Naive thymus-derived CD8-positive, alpha-beta T cell (primary cell): ENCODE data around the gene UST. TPM values are rescaled to one million over a fixed set of nuclear protein-coding genes. Genes with fewer than 3 reads are reported as not detected.
A peak's percentile ranks its signal among the peaks of the same experiment; 100 is the strongest.

ENCODE experiments used
- ATAC-seq, 2 donors: fragments of 150-1000 bp; cut with Tn5 transposase in 1 of 2; sonication (Bioruptor Pico), chemical (Tn5 transposase) in 1 of 2; 1 replicate in 1 of 2; 2 replicates in 1 of 2; pipeline ENCODE4 v1.10.0; 2021; ENCODE audit warnings: mild to moderate bottlenecking in 2 of 2, moderate library complexity in 2 of 2
- POLR2A ChIA-PET: fragments of 350-600 bp; sonication (Branson Sonifier 250); formaldehyde crosslinking; loops from one replicate; lab custom pipeline; 2021; ENCODE audit warnings: antibody characterized with exemption; lab: Charles Lee
- DNase-seq, 10 donors: peaks; one replicate each; pipeline versions ENCODE4 v3.0.0 to v3.0.0-alpha.2; 2020 to 2022
- H3K27ac Mint-ChIP-seq, 10 donors: one replicate each; pipeline ENCODE4 v1.8.0; 2020 to 2022; ENCODE audit warnings: mild to moderate bottlenecking in 10 of 10, mixed read lengths in 10 of 10, moderate library complexity in 4 of 10, inconsistent platforms in 1 of 10
- H3K27me3 Mint-ChIP-seq, 5 donors: one replicate each; pipeline ENCODE4 v1.8.0; 2021 to 2022; ENCODE audit warnings: mixed read lengths in 5 of 5
- H3K36me3 Mint-ChIP-seq, 3 donors: one replicate each; pipeline ENCODE4 v1.8.0; 2020 to 2022; ENCODE audit warnings: mixed read lengths in 3 of 3, mild to moderate bottlenecking in 2 of 3, inconsistent platforms in 1 of 3
- H3K4me1 Mint-ChIP-seq, 4 donors: one replicate each; pipeline ENCODE4 v1.8.0; 2021 to 2022; ENCODE audit warnings: mixed read lengths in 4 of 4
- H3K4me3 Mint-ChIP-seq, 10 donors: one replicate each; pipeline ENCODE4 v1.8.0; 2020 to 2022; ENCODE audit warnings: mild to moderate bottlenecking in 10 of 10, mixed read lengths in 10 of 10, moderate library complexity in 6 of 10, inconsistent platforms in 1 of 10
- H3K9me3 Mint-ChIP-seq, 9 donors: one replicate each; pipeline ENCODE4 v1.8.0; 2020 to 2022; ENCODE audit warnings: mixed read lengths in 9 of 9, mild to moderate bottlenecking in 3 of 9, inconsistent platforms in 1 of 9, moderate library complexity in 1 of 9
- polyA plus RNA-seq, 3 donors: library from polyadenylated mRNA; unstranded; fragments of 300-500 nt; fragmentation: Illumina TruSeq; gene quantifications; one replicate each; pipeline ENCODE4 v1.2.3, GENCODE V29; 2021
- total RNA-seq, 8 experiments: library from RNA in 2 of 8; stranded (reverse) in 2 of 8; gene quantifications; one replicate each; pipeline ENCODE4 v1.2.3 and lab custom pipeline; 2021 to 2026

Gene UST
- total and polyA plus RNA-seq, 5 experiments from 2014 or later = 0.08 to 1.4 (median 0.47) TPM

DNA sequence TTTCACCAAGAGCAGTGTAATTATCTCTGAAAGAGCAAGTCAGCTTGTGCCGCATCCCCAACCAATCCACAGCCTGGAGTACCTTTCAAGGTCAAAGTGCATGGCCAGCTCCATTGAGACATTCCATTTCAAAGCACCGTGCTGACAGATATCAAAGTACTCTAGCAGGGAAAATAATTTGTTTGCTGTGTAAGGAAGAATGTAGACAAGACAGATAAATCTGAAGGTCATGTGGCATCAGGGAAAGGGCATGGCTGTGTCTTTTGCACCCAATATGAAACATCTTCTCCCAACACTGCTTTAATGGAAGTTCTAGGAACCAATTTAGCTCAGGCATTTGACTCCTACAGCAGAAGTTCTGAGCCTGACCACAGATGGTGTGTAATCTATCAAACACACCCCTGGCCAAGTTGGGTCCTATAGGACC is 328.0 kb downstream of the UST start:
- no peak for ATAC-seq
- Mint-ChIP-seq H3K36me3 (peaks cover 0 to 3% (median 0%) of the 10 kb centered on the region in 3 donors), H3K9me3 (no peaks in the 10 kb centered on the region), H3K27ac (peak overlapping the region in 1 of 10 donors; percentile 76), H3K27me3 (peaks cover 0 to 2% (median 0%) of the 10 kb centered on the region in 5 donors), H3K4me1 (peaks cover 7 to 14% (median 11%) of the 10 kb centered on the region in 4 donors), H3K4me3 (no peak overlapping the region)
- DNase-seq = no peak
- POLR2A ChIA-PET = interaction anchor here (1.0 kb wide), 1 partner anchor 9 kb away, joined by 5 read pairs; no protein-coding TSS in a partner anchor

DNA sequence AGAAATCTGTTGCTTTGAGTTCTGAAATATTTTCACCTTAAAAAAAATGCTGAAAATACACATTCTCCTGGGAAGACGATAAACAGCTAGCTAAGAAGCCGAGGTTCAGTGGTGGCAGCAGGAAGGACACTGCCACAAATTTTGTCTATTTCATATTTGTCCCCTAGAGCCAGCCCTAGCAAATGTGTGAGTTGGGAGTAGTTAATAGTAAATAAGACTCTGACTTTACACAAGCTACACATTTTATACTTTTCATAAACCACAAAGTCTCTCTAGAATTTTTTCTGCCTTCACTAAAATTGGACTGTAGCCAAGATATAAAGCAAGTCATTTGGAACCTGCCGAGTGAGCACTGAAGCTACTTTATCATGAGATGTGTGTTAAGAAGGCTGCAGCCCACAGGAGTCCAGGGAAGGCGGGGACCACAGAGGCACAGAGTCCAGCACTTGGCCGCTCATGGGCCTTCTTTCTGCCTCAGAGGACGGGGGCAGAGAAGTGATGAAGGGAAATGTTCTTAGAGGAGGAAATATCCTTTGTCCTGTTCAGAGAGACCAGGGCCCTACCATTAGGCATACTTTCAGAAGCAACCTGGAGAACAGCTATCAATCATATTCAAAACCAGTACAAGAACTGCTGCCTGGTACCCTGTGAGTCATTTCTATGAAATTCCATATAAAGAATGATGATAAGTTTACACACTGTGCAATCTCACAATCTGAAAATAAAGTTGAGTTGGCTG is 329.0 kb downstream of the UST start:
- Mint-ChIP-seq H3K27ac (peak overlapping the region in 5 of 10 donors; percentile 15 to 76 (median 33)), H3K9me3 (no peaks in the 10 kb centered on the region), H3K4me1 (peaks cover 7 to 14% (median 11%) of the 10 kb centered on the region in 4 donors), H3K4me3 (no peak overlapping the region), H3K36me3 (peaks cover 0 to 3% (median 0%) of the 10 kb centered on the region in 3 donors), H3K27me3 (peaks cover 0 to 2% (median 0%) of the 10 kb centered on the region in 5 donors)
- ATAC-seq (no peak), DNase-seq (peak in 2 of 10 donors; percentile 21 to 29)
- POLR2A ChIA-PET = interaction anchor here (1.0 kb wide), 1 partner anchor 10 kb away, joined by 5 read pairs; no protein-coding TSS in a partner anchor

DNA sequence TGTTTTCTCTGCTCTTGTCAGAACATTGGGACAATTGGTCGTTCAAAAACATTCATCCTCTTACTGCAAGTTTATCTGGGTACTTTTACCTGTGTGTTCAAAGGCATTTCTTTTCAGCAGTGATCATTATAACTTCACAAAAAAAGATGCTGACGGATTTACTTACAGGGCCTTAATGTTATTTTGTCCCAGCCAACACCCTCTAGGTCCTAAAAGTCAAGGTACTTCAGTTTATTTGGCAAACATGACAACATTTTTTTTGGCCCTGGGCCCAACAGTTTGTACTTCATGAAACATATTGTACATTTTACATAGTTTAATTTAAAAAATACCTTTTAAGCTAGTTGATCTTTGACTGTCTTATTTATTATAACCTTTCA is 329.5 kb downstream of the UST start:
- DNase-seq = no peak
- H3K27me3 Mint-ChIP-seq = peaks cover 0 to 2% (median 0%) of the 10 kb centered on the region in 5 donors
- POLR2A ChIA-PET = interaction anchor here (0.5 kb wide), 1 partner anchor 263 kb away, joined by 3 read pairs; no protein-coding TSS in a partner anchor
- H3K9me3 Mint-ChIP-seq = no peaks in the 10 kb centered on the region
- peaks cover 7 to 14% (median 11%) of the 10 kb centered on the region in 4 donors for H3K4me1 Mint-ChIP-seq
- ATAC-seq = no peak
- peaks cover 0 to 3% (median 0%) of the 10 kb centered on the region in 3 donors for H3K36me3 Mint-ChIP-seq
- H3K27ac Mint-ChIP-seq = no peak overlapping the region
- H3K4me3 Mint-ChIP-seq = no peak overlapping the region

DNA sequence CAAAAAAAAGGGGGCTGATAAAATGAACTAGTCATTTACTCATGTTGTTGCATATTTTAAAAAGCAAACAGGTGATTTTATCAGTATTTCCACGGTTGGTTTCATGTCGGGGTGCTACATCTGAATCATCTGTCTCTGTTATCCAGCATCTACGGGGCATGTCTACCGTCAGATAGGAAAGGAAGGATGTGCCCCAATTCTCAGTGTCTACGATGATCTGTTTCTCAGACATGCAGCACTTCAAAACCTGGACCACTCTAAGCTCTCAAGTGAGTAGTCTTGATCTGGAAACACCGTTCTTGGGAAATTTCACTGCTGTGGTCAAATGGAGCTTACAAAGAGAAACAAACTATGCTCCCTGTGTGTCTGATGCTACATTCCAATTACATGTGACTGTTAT is 330.4 kb downstream of the UST start:
- ATAC-seq (no peak), DNase-seq (no peak)
- Mint-ChIP-seq H3K27me3 (no peaks in the 10 kb centered on the region), H3K4me3 (no peak overlapping the region), H3K27ac (no peak overlapping the region), H3K9me3 (no peaks in the 10 kb centered on the region), H3K4me1 (peaks cover 7 to 18% (median 12%) of the 10 kb centered on the region in 4 donors), H3K36me3 (peaks cover 0 to 3% (median 0%) of the 10 kb centered on the region in 3 donors)
- POLR2A ChIA-PET = no interaction called here

DNA sequence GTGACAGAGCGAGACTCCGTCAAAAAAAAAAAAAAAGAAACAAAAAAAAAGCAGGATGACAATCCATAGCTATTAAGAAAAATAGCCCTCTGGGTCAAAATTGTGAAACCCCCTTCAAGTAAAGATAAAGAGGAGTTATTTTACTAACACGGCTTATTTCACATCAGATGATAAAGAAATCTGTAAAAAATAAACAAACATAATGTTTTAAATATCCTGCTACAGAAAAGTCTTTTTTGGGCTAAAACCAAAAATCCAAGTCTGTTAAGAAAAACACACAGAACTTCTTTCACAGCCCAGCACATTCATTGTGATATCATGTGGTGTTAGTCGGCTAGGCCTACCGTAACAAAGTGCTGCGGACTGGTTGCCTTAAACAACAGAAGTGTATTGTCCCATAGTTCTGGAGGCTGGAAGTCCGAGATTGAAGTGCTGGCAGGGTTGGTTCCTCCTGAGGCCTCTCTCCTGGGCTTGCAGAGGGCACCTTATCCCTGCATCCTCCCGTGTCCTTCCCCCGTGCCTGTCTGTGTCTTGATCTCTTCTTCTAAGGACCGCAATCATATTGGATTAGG is 331.5 kb downstream of the UST start:
- H3K27me3 Mint-ChIP-seq = no peaks in the 10 kb centered on the region
- H3K36me3 Mint-ChIP-seq = peaks cover 0 to 3% (median 0%) of the 10 kb centered on the region in 3 donors
- H3K9me3 Mint-ChIP-seq = no peaks in the 10 kb centered on the region
- no peak overlapping the region for H3K4me3 Mint-ChIP-seq
- ATAC-seq (no peak), DNase-seq (no peak)
- POLR2A ChIA-PET = interaction anchor here (0.6 kb wide), 1 partner anchor 48 kb away, joined by 3 read pairs; no protein-coding TSS in a partner anchor
- H3K27ac Mint-ChIP-seq = peak overlapping the region in 2 of 10 donors; percentile 19 to 27
- peaks cover 11 to 28% (median 22%) of the 10 kb centered on the region in 4 donors for H3K4me1 Mint-ChIP-seq

DNA sequence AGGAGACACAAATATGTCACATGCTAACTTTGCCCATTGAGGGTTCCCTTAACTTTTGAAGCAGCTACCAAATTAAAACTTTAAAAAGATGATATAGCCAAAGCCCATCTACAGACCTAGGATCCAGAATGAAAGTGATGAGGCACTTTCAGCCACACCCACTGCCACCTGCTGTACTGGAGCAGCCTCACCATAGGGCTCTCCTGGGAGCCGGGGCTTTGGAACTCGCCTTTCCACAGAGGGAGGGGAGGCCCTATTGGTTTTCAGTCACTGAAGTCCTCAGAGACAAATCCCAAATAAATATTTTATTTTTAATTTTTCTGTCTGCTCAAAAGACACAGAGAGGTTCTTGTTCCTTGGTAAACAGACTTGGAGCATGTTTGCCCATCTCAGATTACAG is 332.6 kb downstream of the UST start:
- POLR2A ChIA-PET = interaction anchor here (0.6 kb wide), 1 partner anchor 439 kb away, joined by 3 read pairs; no protein-coding TSS in a partner anchor
- ATAC-seq (no peak), DNase-seq (no peak)
- Mint-ChIP-seq H3K4me3 (no peak overlapping the region), H3K27ac (peak overlapping the region in 1 of 10 donors; percentile 27), H3K36me3 (peaks cover 0 to 3% (median 0%) of the 10 kb centered on the region in 3 donors), H3K9me3 (no peaks in the 10 kb centered on the region), H3K4me1 (peaks cover 12 to 40% (median 32%) of the 10 kb centered on the region in 4 donors), H3K27me3 (no peaks in the 10 kb centered on the region)

DNA sequence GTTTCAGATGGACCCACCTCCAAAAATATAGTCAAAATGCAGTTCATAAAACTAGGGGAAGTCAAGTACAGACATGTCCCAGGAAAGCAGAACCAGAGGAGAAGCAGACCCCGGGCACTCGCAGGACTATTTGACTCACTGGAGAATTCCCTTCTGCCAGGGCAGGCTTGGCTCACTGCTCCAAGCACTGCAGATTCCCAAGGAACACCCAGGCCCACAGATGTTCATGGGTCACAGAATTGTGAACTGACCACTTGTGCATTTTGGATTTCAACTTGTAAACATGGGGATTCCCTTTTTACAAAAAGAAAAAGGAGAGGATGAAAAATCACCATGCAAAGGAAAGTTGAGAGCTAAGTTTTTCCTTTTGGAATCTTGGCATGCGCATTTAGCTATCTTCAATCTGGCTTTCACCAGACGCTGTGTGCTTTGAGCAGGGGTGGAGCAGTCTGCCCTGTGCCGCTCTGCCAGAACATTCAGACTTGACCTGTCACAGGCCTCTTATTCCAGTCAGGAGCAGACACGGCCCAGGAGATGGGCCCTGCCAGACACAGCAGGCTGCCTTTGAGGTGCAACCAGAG is 333.2 kb downstream of the UST start:
- POLR2A ChIA-PET = interaction anchor here (0.6 to 0.8 kb wide), 2 partner anchors 352 to 439 kb away, joined by 3 read pairs; no protein-coding TSS in a partner anchor
- H3K9me3 Mint-ChIP-seq = no peaks in the 10 kb centered on the region
- ATAC-seq = no peak

DNA sequence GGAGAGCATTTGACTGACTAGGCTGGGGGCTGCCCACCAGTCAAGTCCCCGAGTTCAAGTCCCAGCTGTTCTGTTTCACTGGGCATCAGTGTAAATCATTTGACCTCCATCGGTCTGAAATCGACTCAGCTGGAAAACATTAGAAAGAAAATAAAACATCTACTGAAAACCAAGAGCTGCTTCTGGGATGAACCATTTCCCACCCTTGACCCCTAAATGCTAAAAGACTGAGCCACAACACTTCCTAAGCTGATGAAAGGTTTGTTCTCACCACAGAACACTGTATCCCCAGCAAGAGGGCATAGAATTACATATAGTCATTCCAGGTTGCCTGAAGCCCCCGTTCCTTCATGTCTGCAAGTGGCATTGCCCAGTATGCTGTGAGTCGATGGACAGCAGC is 333.7 kb downstream of the UST start:
- DNase-seq (no peak), ATAC-seq (no peak)
- Mint-ChIP-seq H3K27ac (peak overlapping the region in 2 of 10 donors; percentile 48 to 52), H3K4me3 (no peak overlapping the region), H3K9me3 (no peaks in the 10 kb centered on the region), H3K27me3 (no peaks in the 10 kb centered on the region), H3K36me3 (no peaks in the 10 kb centered on the region), H3K4me1 (peaks cover 12 to 45% (median 32%) of the 10 kb centered on the region in 4 donors)
- POLR2A ChIA-PET = interaction anchor here (0.8 kb wide), 1 partner anchor 351 kb away, joined by 3 read pairs; no protein-coding TSS in a partner anchor

More for the DNA sequence above, 333.2 kb downstream of the UST start:
- peak overlapping the region in 2 of 10 donors; percentile 52 to 66 for H3K27ac Mint-ChIP-seq
- no peaks in the 10 kb centered on the region for H3K36me3 Mint-ChIP-seq
- H3K27me3 Mint-ChIP-seq = no peaks in the 10 kb centered on the region
- peaks cover 15 to 45% (median 35%) of the 10 kb centered on the region in 4 donors for H3K4me1 Mint-ChIP-seq
- no peak for DNase-seq
- H3K4me3 Mint-ChIP-seq = no peak overlapping the region

DNA sequence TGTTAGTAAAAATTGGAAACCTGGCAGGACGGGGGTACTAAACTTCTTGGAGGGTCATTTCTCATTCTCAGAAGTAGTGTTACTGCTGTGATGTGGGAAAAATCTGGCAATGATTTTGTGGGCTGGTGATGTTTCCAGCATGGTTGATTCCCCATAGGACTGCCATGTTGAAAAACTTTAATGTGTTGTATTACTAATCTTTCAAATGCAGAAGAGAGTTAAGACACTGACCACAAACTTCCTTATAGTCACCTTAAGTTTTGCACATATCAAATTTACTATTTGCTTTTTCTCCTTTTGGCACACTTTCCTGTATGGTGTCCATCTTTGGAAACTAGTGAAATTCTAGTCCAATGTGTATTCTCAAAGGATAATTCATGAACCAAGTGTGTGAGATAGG is 334.5 kb downstream of the UST start:
- POLR2A ChIA-PET = no interaction called here
- Mint-ChIP-seq H3K4me3 (no peak overlapping the region), H3K36me3 (no peaks in the 10 kb centered on the region), H3K4me1 (peaks cover 11 to 44% (median 25%) of the 10 kb centered on the region in 4 donors), H3K27ac (peak overlapping the region in 2 of 10 donors; percentile 43 to 63), H3K9me3 (no peaks in the 10 kb centered on the region), H3K27me3 (no peaks in the 10 kb centered on the region)
- DNase-seq = no peak
- no peak for ATAC-seq

DNA sequence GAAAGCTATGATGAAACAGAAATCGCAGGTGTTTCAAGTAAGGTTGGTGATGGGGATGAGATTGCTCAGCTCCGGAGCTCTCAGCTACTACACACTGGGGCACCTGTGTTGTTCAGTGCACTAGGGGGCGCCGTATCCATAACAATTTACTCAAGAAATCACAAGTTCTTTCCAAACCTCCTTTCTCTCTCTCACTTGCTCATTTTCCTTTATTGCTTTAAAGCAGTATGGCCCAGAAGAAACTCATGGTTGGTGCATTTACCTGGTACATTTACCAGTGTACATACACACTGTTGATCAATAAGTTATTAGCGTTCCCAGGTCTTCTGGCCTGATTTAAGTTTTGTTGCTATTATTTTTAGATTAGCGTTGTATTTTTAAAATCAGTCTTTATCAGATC is 335.5 kb downstream of the UST start:
- peak; percentile 68 to 93 (median 80) for DNase-seq
- peak; percentile 97 to 98 for ATAC-seq
- peak overlapping the region in 1 of 10 donors; percentile 56 for H3K4me3 Mint-ChIP-seq
- POLR2A ChIA-PET = interaction anchor here (1.5 kb wide), 1 partner anchor 350 kb away, joined by 6 read pairs; no protein-coding TSS in a partner anchor
- no peaks in the 10 kb centered on the region for H3K36me3 Mint-ChIP-seq
- no peaks in the 10 kb centered on the region for H3K9me3 Mint-ChIP-seq
- H3K27me3 Mint-ChIP-seq = no peaks in the 10 kb centered on the region
- peaks cover 11 to 43% (median 25%) of the 10 kb centered on the region in 4 donors for H3K4me1 Mint-ChIP-seq
- H3K27ac Mint-ChIP-seq = peak overlapping the region in 3 of 10 donors; percentile 4 to 90 (median 25)

DNA sequence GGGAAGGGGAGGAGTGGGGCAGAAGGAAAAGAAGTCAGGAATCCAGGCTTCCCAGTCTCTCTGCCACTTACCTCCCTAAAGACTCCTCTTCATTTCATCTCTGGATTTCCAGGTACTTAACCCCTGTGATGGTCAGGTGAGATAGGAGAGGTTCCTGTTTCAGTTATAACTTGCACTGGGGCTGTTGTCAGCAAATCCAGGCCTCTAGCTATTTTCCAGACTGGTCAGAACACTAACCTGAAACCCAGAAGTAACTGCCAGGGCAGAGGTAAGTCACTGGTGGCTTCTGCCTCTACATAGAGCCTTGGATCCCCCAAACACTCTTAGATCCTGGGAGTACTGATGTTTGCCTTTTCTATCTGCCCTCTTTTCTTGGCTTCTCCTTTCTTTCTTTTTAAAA is 337.2 kb downstream of the UST start:
- H3K9me3 Mint-ChIP-seq = no peaks in the 10 kb centered on the region
- peaks cover 11 to 43% (median 25%) of the 10 kb centered on the region in 4 donors for H3K4me1 Mint-ChIP-seq
- POLR2A ChIA-PET = interaction anchor here (0.9 kb wide), 1 partner anchor 56 kb away, joined by 3 read pairs; no protein-coding TSS in a partner anchor
- H3K36me3 Mint-ChIP-seq = no peaks in the 10 kb centered on the region
- DNase-seq = no peak
- H3K4me3 Mint-ChIP-seq = peak overlapping the region in 2 of 10 donors; percentile 0 to 10
- peak overlapping the region in 7 of 10 donors; percentile 25 to 90 (median 59) for H3K27ac Mint-ChIP-seq
- ATAC-seq = no peak
- no peaks in the 10 kb centered on the region for H3K27me3 Mint-ChIP-seq
